Activated B cell treated with CpG ODN at 0.5 μM for 24 hours (primary cell): Measurements from ENCODE around the gene HIBADH. TPM values are rescaled to one million over a fixed set of nuclear protein-coding genes. Genes with fewer than 3 reads are reported as not detected.

Source experiments
- ATAC-seq: fragments of 200-7000 bp; cut with Tn5 transposase; one replicate; pipeline ENCODE4 v1.10.0; 2021; ENCODE audit warnings: low read depth, mild to moderate bottlenecking, moderate library complexity
- CTCF ChIA-PET: fragments of 350-600 bp; sonication (Branson Sonifier 250); formaldehyde crosslinking; loops from one replicate; lab custom pipeline; 2021; ENCODE audit warnings: antibody characterized with exemption; lab: Charles Lee
- POLR2A ChIA-PET: fragments of 350-600 bp; sonication (Branson Sonifier 250); formaldehyde crosslinking; loops from one replicate; lab custom pipeline; 2021; ENCODE audit warnings: antibody characterized with exemption; lab: Charles Lee
- DNase-seq: peaks from one replicate; pipeline ENCODE4 v3.0.0; 2022
- H3K27ac Mint-ChIP-seq: one replicate; pipeline ENCODE4 v1.8.0; 2020; ENCODE audit warnings: mixed read lengths
- H3K27me3 Mint-ChIP-seq: one replicate; pipeline ENCODE4 v1.8.0; 2021; ENCODE audit warnings: mixed read lengths
- H3K36me3 Mint-ChIP-seq: one replicate; pipeline ENCODE4 v1.8.0; 2021; ENCODE audit warnings: low read depth, mixed read lengths
- H3K4me1 Mint-ChIP-seq: one replicate; pipeline ENCODE4 v1.8.0; 2021; ENCODE audit warnings: mixed read lengths
- H3K4me3 Mint-ChIP-seq: one replicate; pipeline ENCODE4 v1.8.0; 2020; ENCODE audit warnings: mild to moderate bottlenecking, mixed read lengths
- H3K9me3 Mint-ChIP-seq: one replicate; pipeline ENCODE4 v1.8.0; 2020; ENCODE audit warnings: mixed read lengths
- CTCF ChIP-seq: fragments of 200-600 bp; IDR thresholded peaks from one replicate; pipeline ENCODE4 v1.8.0; 2022; ENCODE audit warnings: antibody characterized with exemption, mild to moderate bottlenecking
- intact Hi-C: fragments of 100-400 bp; cut with micrococcal nuclease; formaldehyde crosslinking; loops from one replicate; pipeline ENCODE4 v1.15.1; 2024
- total RNA-seq: library from RNA; stranded (reverse); gene quantifications from 2 replicates; pipeline ENCODE4 v1.2.3, GENCODE V29; 2022

HIBADH gene
- total RNA-seq, 1 donor from 2014 or later = 9.8 TPM

- H3K36me3 Mint-ChIP-seq = no peaks in the 10 kb centered on the region
- no peak for ATAC-seq
- DNase-seq = peak; percentile 24
- ChIA-PET CTCF (interaction anchor here (1.3 kb wide), 1 partner anchor 245 kb away, joined by 3 read pairs; no protein-coding TSS in a partner anchor), POLR2A (interaction anchor here (0.5 to 1.8 kb wide), 4 partner anchors 34 to 968 kb away, joined by 3 to 27 read pairs (median 4); partner anchors contain the start of gene TAX1BP1)
- TF ChIP-seq CTCF = no peak
- H3K27me3 Mint-ChIP-seq = no peaks in the 10 kb centered on the region
- peak overlapping the region; percentile 81 for H3K27ac Mint-ChIP-seq
- H3K9me3 Mint-ChIP-seq = no peaks in the 10 kb centered on the region
- intact Hi-C loops = loop anchor here (1.0 to 5.0 kb wide), 3 partner anchors 239 to 798 kb away; partner anchors contain the start of genes HOXA1 and SKAP2
- peak overlapping the region; percentile 85 for H3K4me3 Mint-ChIP-seq
- H3K4me1 Mint-ChIP-seq = peaks cover 14% of the 10 kb centered on the region
These were observed 733 bp downstream of the HIBADH start for GRCh38 chr7:27661811-27662489.

DNA sequence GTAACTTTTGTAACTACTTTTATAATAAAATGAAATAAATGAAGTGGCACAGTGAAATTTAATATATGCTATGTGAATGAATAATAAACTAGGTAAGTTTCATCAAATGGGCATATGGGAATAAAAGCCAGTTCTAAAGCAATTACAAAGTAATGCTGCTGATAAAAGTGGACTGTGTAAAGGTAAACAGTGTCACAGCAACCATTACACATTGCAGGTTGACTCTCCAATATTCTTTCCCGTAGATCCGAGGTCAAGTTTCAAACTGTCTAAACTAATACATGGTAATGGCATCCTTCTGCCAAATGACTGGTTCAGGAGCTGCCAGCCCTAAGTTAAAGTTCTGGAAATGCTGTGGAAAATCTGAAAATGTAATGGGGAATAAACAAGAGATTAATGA is 6.0 kb downstream of the HIBADH start:
- DNase-seq (no peak), ATAC-seq (no peak)
- intact Hi-C loops = no loop called here
- TF ChIP-seq CTCF = no peak
- peaks cover 4% of the 10 kb centered on the region for H3K36me3 Mint-ChIP-seq
- CTCF ChIA-PET = no interaction called here
- no peaks in the 10 kb centered on the region for H3K9me3 Mint-ChIP-seq
- H3K27me3 Mint-ChIP-seq = no peaks in the 10 kb centered on the region
- no peak overlapping the region for H3K27ac Mint-ChIP-seq
- H3K4me1 Mint-ChIP-seq = peaks cover 2% of the 10 kb centered on the region
- POLR2A ChIA-PET = no interaction called here
- no peak overlapping the region for H3K4me3 Mint-ChIP-seq

DNA sequence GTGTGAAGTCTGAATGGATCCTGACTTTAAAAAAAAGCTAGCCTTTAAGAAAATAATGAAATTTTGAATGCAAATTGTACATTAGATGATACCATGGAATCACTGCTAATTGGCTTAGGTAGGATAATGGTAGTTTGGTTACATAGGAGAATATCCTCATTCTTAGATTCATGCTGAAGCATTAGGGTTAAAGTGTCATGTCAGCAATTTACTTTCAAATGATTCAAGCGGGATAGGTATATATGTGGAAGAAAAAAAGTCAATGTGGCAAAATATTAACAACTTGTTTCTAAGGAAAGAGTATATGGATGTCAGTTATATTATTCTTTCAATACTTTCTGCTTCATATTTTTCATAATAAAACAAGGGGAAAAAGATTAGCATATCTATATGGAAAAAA is 7.5 kb downstream of the HIBADH start:
- no peak for DNase-seq
- intact Hi-C loops = no loop called here
- TF ChIP-seq CTCF = no peak
- H3K36me3 Mint-ChIP-seq = peaks cover 4% of the 10 kb centered on the region
- POLR2A ChIA-PET = no interaction called here
- no peak overlapping the region for H3K4me3 Mint-ChIP-seq
- H3K27ac Mint-ChIP-seq = no peak overlapping the region
- H3K4me1 Mint-ChIP-seq = no peaks in the 10 kb centered on the region
- no peaks in the 10 kb centered on the region for H3K9me3 Mint-ChIP-seq
- no peak for ATAC-seq
- H3K27me3 Mint-ChIP-seq = no peaks in the 10 kb centered on the region
- CTCF ChIA-PET = no interaction called here

GRCh38 chr7:27652518-27652917 is 10.2 kb downstream of the HIBADH start:
- Mint-ChIP-seq H3K36me3 (peaks cover 17% of the 10 kb centered on the region), H3K9me3 (no peaks in the 10 kb centered on the region), H3K27me3 (no peaks in the 10 kb centered on the region), H3K4me3 (no peak overlapping the region), H3K4me1 (no peaks in the 10 kb centered on the region), H3K27ac (no peak overlapping the region)
- ChIA-PET POLR2A (no interaction called here), CTCF (no interaction called here)
- TF ChIP-seq CTCF = no peak
- intact Hi-C loops = no loop called here
- no peak for ATAC-seq
- no peak for DNase-seq

DNA sequence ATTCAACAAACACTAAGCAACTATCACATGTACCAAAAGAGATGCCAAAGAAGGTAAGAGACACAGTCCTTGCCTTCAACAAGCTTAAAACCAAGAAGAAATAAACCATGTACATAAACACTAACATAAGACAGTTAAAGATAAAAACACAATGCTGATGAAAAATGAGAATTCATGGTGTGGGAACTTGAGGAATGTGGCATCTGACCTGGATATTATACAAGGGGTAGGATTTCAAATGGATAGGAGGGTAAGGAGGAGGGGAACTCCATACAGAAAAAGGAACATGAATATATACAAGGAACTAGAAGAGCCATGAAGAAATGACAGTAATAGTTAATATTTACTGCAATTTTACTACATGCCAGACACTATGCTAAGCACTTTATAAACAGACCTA is 11.0 kb downstream of the HIBADH start:
- ChIA-PET CTCF (no interaction called here), POLR2A (no interaction called here)
- intact Hi-C loops = no loop called here
- H3K27me3 Mint-ChIP-seq = no peaks in the 10 kb centered on the region
- no peak overlapping the region for H3K27ac Mint-ChIP-seq
- no peaks in the 10 kb centered on the region for H3K4me1 Mint-ChIP-seq
- no peaks in the 10 kb centered on the region for H3K9me3 Mint-ChIP-seq
- peaks cover 22% of the 10 kb centered on the region for H3K36me3 Mint-ChIP-seq
- no peak for DNase-seq
- H3K4me3 Mint-ChIP-seq = no peak overlapping the region
- no peak for TF ChIP-seq CTCF
- ATAC-seq = no peak
